Lower lobe of right lung (tissue), 2 donors: ENCODE data around the gene PBRM1. TPM values are rescaled to one million over a fixed set of nuclear protein-coding genes. Genes with fewer than 3 reads are reported as not detected.
"Not testable (repeated sequence)": the region's sequence is repeated elsewhere in the genome, so short reads cannot be mapped to it uniquely, and the experiment has no call there.

ENCODE experiments used
- ATAC-seq, 2 donors: fragments of 200-7000 bp; cut with Tn5 transposase; one replicate each; pipeline ENCODE4 v1.9.1; 2020 to 2022; ENCODE audit warnings: mild to moderate bottlenecking in 2 of 2, moderate library complexity in 2 of 2
- DNase-seq: peaks from one replicate; pipeline ENCODE4 v3.0.0-alpha.2; 2020
- H3K27ac ChIP-seq: fragments of 200-600 bp; one replicate; pipeline ENCODE4 v1.8.0; 2022
- H3K27me3 ChIP-seq: fragments of 200-600 bp; one replicate; pipeline ENCODE4 v1.8.0; 2022; ENCODE audit warnings: low read depth
- H3K36me3 ChIP-seq: fragments of 200-600 bp; one replicate; pipeline ENCODE4 v1.8.0; 2022; ENCODE audit warnings: mild to moderate bottlenecking
- H3K4me1 ChIP-seq: fragments of 200-600 bp; one replicate; pipeline ENCODE4 v1.8.0; 2022
- H3K4me3 ChIP-seq: fragments of 200-600 bp; one replicate; pipeline ENCODE4 v1.8.0; 2022; ENCODE audit warnings: mild to moderate bottlenecking
- H3K9me3 ChIP-seq: fragments of 200-600 bp; one replicate; pipeline ENCODE4 v1.8.0; 2022
- intact Hi-C: fragments of 100-400 bp; cut with DNase I; formaldehyde crosslinking; loops from one replicate; pipeline ENCODE4 v1.11.0; 2022
- total RNA-seq: library from RNA; stranded (reverse); fragmentation: NEBNext Ultra II Directional; extraction: Animal tissue kit (Norgen Biotek cat#: 25700); gene quantifications from one replicate; pipeline ENCODE4 v1.2.1, GENCODE V29; 2021
- TF ChIP-seq, protein P1 (sequence below): fragments of 200-600 bp; IDR thresholded peaks from one replicate; pipeline ENCODE4 v1.8.0; 2022; ENCODE audit warnings: antibody characterized with exemption, mild to moderate bottlenecking
- donor health status: DM: no; HTN: yes; CAD: no; lungs with severe emphysema.

The PBRM1 gene
- total RNA-seq, 1 donor from 2014 or later = 88.3 TPM

DNA sequence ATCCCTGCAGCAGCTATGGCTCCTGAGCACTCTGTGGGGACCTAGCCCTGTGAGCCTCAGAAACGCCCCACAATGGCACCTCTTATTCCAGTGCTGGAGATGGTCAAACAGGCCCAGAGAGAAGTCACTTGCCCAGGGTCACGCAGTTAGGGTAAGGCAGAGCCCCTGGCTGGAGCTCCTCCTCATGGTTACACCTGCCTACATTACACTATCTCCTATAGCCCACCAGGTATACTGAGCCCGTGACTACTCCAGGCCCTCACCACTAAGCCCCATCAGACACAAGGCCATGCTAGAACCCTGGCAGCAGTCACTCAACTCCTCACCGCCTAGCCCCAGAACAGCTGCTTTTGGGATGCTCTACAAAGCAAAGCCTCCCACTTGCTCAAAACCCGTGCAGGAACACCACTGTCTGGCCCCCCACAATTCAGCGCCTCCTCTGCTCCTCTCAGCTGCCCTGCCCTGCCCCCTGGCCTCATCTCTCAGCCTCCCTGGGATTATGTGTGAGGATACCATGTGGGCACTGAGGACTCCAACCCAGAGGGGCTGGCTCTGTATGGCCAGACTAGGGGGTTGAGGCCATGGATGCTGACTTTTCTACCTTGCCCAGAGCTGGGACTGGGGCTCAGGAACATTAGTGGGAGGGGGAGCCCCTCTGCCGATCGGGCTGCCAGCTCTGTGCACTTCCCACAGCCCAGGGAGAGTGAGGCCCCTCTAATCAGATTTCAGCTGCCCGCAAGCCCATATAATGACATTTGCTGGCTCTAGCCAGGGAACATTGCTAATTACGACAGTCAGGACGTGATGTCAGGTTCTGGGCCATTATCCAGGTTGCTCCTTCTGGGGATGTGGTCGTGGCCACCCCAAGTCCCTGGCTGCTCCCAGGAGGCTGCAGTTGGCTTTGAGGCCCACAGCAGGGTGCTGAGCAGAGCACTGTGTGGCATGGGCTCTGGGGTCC lies 156.1 kb downstream of the PBRM1 start:
- Histone ChIP-seq H3K27ac (peak overlapping the region; percentile 54), H3K4me3 (no peak overlapping the region), H3K4me1 (peaks cover 77% of the 10 kb centered on the region), H3K9me3 (no peaks in the 10 kb centered on the region), H3K27me3 (no peaks in the 10 kb centered on the region), H3K36me3 (peaks cover 16% of the 10 kb centered on the region)
- no peak for DNase-seq
- TF ChIP-seq, protein P1, sequence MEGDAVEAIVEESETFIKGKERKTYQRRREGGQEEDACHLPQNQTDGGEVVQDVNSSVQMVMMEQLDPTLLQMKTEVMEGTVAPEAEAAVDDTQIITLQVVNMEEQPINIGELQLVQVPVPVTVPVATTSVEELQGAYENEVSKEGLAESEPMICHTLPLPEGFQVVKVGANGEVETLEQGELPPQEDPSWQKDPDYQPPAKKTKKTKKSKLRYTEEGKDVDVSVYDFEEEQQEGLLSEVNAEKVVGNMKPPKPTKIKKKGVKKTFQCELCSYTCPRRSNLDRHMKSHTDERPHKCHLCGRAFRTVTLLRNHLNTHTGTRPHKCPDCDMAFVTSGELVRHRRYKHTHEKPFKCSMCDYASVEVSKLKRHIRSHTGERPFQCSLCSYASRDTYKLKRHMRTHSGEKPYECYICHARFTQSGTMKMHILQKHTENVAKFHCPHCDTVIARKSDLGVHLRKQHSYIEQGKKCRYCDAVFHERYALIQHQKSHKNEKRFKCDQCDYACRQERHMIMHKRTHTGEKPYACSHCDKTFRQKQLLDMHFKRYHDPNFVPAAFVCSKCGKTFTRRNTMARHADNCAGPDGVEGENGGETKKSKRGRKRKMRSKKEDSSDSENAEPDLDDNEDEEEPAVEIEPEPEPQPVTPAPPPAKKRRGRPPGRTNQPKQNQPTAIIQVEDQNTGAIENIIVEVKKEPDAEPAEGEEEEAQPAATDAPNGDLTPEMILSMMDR = no peak
- ATAC-seq = no peak
- intact Hi-C loops = no loop called here

DNA sequence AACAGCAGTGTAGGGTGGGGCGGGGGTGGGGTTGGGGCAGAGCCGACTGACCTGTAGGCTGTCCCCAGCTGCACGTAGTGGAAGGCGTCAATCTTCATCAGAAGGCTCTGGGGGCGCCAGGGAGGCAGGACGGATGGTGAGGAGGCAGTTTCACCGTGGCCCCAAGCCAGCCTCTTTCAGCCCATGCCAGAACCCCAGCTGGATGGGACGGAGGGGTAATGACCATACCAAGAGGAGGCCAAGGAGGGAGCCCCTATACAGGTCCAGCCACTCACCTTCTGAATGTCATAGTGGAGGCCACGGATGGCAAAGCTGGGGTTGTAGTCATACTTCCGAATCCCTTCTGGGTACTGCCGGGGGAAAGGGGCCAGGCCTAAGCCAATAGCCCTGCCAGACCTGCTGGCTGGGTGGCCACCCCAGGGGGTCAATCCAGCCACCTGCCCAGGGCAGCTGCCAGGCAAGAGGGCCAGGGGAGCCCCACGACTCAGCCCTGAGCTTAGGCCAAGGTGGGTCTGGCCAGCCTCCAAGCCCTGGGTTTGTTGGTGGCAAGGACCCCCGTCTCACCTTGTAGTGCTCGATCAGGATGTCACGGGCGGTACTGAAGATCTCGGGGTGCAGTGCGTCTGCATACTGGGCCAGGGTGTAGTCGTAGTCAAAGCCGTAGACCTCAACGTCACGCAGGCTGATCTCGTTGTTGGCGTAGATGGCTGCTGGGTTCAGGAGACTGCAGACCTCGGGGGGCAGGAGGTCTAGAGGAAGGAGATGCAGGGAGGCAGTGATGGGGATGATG lies 156.9 kb downstream of the PBRM1 start:
- DNase-seq = no peak
- intact Hi-C loops = no loop called here
- no peaks in the 10 kb centered on the region for H3K27me3 ChIP-seq
- no peaks in the 10 kb centered on the region for H3K9me3 ChIP-seq
- TF ChIP-seq, protein P1 = no peak
- H3K4me1 ChIP-seq = peaks cover 74% of the 10 kb centered on the region
- no peak for ATAC-seq
- peak overlapping the region; percentile 83 for H3K27ac ChIP-seq
- peaks cover 25% of the 10 kb centered on the region for H3K36me3 ChIP-seq
- no peak overlapping the region for H3K4me3 ChIP-seq

DNA sequence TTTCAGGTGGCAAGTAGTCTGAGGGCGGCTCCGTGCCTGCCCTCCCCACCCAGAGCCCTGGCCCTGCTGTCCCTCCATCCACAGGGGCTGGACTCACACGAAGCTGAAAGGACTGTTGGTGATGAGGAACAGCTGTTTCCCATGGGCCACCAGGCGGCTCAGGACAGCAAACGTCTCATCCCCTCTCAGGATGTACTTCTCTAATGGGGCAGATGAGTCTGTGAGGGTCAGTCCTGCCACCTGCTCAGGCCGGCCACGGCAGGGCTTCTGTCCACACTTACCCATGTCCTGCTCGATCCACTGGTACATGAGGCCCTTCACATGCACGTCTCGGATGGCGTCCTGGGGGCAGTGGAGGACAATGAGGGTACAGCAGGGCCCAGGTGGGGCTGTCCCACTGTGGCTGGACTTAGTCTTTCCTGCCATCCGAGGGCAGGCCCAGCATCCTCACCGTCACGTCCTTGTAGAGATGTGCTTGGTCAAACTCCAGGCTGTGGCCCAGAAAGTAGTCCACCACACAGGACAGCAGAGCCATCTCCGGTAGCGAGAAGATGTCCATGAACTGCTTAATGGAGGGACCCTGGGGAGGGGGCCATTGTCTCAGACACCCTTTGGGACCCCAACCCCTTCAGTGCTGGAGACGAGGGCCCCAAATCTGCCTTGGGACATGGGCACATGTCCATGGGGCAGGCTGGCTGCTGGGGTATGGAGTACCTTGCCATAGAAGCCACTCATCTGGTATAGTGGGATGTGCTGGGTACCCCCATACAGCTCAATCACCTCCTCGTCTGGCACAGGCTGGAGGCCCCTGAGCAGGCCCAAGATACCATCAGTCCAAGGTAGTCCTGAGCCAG lies 157.8 kb downstream of the PBRM1 start:
- peaks cover 72% of the 10 kb centered on the region for H3K4me1 ChIP-seq
- H3K27me3 ChIP-seq = no peaks in the 10 kb centered on the region
- DNase-seq (no peak), ATAC-seq (no peak)
- no peaks in the 10 kb centered on the region for H3K9me3 ChIP-seq
- intact Hi-C loops = no loop called here
- H3K4me3 ChIP-seq = no peak overlapping the region
- peak overlapping the region; percentile 83 for H3K27ac ChIP-seq
- H3K36me3 ChIP-seq = peaks cover 32% of the 10 kb centered on the region
- TF ChIP-seq, protein P1 = no peak

DNA sequence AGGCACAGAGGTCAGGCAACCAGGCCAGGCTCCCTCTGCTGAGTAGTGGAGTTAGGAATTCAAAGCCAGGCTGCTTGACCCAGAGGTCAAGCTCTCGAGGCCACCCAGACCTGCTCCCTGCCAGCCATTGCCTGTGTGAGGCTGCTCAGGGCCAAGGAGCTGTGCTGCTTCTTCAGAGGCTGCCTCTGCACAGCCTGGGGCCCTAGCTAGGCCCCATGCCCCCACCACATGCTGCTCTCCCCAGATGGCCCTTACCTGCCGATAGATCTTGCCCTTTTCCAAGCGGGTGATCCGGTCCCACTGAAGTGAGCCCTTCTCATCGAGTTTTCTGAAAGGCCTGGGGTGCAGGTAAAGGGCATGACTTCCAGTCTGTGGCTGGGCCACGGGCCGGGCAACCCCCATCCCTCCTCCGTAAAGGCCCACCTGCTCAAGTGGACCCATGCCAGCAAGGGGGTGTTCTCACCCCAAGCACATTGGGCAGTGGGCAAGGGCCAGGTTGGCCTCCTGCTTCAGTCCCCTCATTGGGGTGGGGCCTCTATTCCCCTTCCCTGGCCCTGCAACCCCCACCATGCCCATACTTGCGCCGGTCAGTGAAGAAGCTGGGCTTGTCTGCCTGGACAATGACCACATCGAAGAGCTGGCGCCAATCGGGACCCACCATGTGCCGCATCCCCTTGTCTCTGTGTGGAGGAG lies 158.5 kb downstream of the PBRM1 start:
- peaks cover 40% of the 10 kb centered on the region for H3K36me3 ChIP-seq
- peak; percentile 13 to 55 for ATAC-seq
- no peaks in the 10 kb centered on the region for H3K27me3 ChIP-seq
- peaks cover 64% of the 10 kb centered on the region for H3K4me1 ChIP-seq
- DNase-seq = peak; percentile 60
- H3K9me3 ChIP-seq = no peaks in the 10 kb centered on the region
- intact Hi-C loops = no loop called here
- TF ChIP-seq, protein P1 = no peak
- H3K4me3 ChIP-seq = no peak overlapping the region
- H3K27ac ChIP-seq = peak overlapping the region; percentile 83

DNA sequence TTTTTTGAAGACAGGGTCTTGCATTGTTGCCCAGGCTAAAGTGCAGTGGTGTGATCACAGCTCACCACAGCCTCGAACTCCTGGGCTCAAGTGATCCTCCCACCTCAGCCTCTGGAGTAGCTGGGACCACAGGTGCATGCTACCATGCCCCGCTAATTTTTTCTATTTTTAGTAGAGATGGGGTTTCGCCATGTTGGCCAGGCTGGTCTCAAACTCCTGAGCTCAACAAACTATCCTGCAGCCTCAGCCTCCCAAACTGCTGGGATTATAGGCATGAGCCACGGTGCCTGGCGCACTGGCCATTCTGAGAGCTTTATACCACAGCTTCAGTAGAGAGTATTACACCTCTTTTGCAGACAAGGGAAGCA lies 159.1 kb downstream of the PBRM1 start:
- H3K9me3 ChIP-seq, H3K4me3 ChIP-seq, intact Hi-C loops, H3K27me3 ChIP-seq, ATAC-seq, DNase-seq: not testable (repeated sequence)
- Histone ChIP-seq H3K36me3 (peaks cover 45% of the 10 kb centered on the region), H3K4me1 (peaks cover 59% of the 10 kb centered on the region), H3K27ac (peak overlapping the region; percentile 83)
